Occipital lobe (tissue), 2 donors: ENCODE data around the gene IL13RA1. TPM values are rescaled to one million over a fixed set of nuclear protein-coding genes. Genes with fewer than 3 reads are reported as not detected.
"Not testable (repeated sequence)": the region's sequence is repeated elsewhere in the genome, so short reads cannot be mapped to it uniquely, and the experiment has no call there.

ENCODE experiments used
- DNase-seq: peaks from one replicate; lab custom pipeline; 2025; lab: John Stamatoyannopoulos, UW
- total RNA-seq: library from RNA; depleted of rRNA; stranded (reverse); fragments of >200 nt; gene quantifications from one replicate; pipeline ENCODE4 v1.2.3, GENCODE V29; 2014

IL13RA1 gene
- total RNA-seq, 1 donor from 2014 or later = 5.9 TPM

GRCh38 chrX:118729042-118729652 lies 1.7 kb downstream of the IL13RA1 start:
- DNase-seq = no peak

- DNase-seq = no peak
Observed at GRCh38 chrX:118730500-118731247, 3.3 kb downstream of the IL13RA1 start.

GRCh38 chrX:118732551-118732950 lies 5.1 kb downstream of the IL13RA1 start:
- DNase-seq = not testable (repeated sequence)

- DNase-seq = no peak
Observed at GRCh38 chrX:118734909-118735308, 7.5 kb downstream of the IL13RA1 start.

- DNase-seq = no peak
Observed at GRCh38 chrX:118736394-118737010, 9.1 kb downstream of the IL13RA1 start.

GRCh38 chrX:118739577-118739976 lies 12.2 kb downstream of the IL13RA1 start:
- no peak for DNase-seq

- no peak for DNase-seq
Observed at GRCh38 chrX:118740276-118740889, 13.0 kb downstream of the IL13RA1 start.

- DNase-seq = no peak
Observed at GRCh38 chrX:118742176-118742575, 14.8 kb downstream of the IL13RA1 start.

GRCh38 chrX:118745570-118745969 lies 18.2 kb downstream of the IL13RA1 start:
- no peak for DNase-seq

GRCh38 chrX:118751950-118752783 lies 24.8 kb downstream of the IL13RA1 start:
- DNase-seq = no peak

- no peak for DNase-seq
Observed at GRCh38 chrX:118755633-118756032, 28.2 kb downstream of the IL13RA1 start.

GRCh38 chrX:118756101-118756500 lies 28.7 kb downstream of the IL13RA1 start:
- DNase-seq = no peak

- DNase-seq = no peak
Observed at GRCh38 chrX:118758511-118758910, 31.1 kb downstream of the IL13RA1 start.

GRCh38 chrX:118760025-118760424 lies 32.6 kb downstream of the IL13RA1 start:
- no peak for DNase-seq

- no peak for DNase-seq
Observed at GRCh38 chrX:118761939-118762707, 34.7 kb downstream of the IL13RA1 start.

GRCh38 chrX:118763489-118763888 lies 36.1 kb downstream of the IL13RA1 start:
- no peak for DNase-seq

GRCh38 chrX:118764122-118764521 lies 36.7 kb downstream of the IL13RA1 start:
- no peak for DNase-seq

GRCh38 chrX:118770133-118770760 lies 42.8 kb downstream of the IL13RA1 start:
- no peak for DNase-seq

- no peak for DNase-seq
Observed at GRCh38 chrX:118772051-118772450, 44.6 kb downstream of the IL13RA1 start.

- DNase-seq = no peak
Observed at GRCh38 chrX:118773782-118774181, 46.4 kb downstream of the IL13RA1 start.
